Stimulated activated naive CD8-positive, alpha-beta T cell treated with anti-CD3 and anti-CD28 coated beads, Interleukin-15, Interleukin-2, amounts not matched to agents 100 U/mL and 50 U/mL, for 24 hours (primary cell): ENCODE results near the gene CPNE4.
A peak's percentile ranks its signal among the peaks of the same experiment; 100 is the strongest.
"Not testable (repeated sequence)": the region's sequence is repeated elsewhere in the genome, so short reads cannot be mapped to it uniquely, and the experiment has no call there.

Experiments used
- ATAC-seq: fragments of 150-1000 bp; cut with Tn5 transposase; one replicate; pipeline ENCODE4 v1.10.0; 2021
- DNase-seq: peaks from one replicate; pipeline ENCODE4 v3.0.0; 2021

Gene CPNE4

DNA sequence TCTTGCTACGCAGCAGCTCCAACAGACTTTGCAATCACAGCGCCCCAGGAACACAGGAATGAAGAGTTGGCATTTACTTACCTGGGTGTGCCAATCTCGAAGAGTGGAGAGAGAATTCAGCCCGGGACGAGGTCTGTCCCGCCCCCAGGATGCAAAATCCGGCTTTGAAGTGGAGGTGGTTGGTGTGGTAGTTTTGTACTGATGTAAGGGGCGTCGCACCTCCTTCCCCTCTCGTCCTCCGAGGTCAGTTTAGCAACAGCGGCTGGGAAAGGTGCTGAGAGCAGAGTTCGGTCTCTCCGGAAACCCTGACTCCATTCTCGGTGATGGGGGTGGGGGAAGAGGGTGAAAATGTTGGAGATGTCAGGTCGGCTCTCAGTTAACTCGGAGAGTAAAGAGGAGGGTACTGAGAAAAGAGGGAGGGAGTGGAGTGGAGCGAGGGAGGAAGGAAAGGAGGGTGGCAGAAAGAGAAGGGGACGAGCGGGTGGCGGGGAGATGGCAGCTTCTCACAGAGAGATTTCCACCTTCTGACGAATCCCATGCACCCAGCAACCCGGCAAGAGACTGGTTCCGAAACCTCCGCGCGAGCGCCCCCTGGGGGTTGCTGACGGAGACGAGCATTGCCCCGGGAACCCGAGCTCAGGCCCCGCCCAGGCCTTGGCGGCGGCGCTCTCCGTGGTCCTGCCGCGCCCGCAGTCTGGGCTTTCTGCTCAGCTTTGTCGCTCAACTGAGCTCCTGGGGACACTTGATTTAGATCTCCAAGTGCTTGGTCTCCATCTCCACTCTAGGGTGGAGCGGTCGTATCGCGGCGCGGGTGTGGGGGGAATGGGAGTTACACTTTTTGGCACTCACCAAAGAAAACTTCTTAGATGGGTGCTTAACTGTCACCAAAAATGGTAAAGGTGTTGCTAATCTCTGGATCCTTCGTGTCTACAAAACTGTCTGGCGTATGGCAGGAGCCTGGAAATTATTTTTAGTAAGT is at the start of gene CPNE4:
Gene CPNE4 (minus strand): TSS at position 529 of the 979 bp plus-strand sequence.
- DNase-seq, result peak; percentile 80
- peak; percentile 82 for ATAC-seq

- DNase-seq, result no peak
- no peak for ATAC-seq
These were observed 48.9 kb upstream of the CPNE4 start for GRCh38 chr3:132083583-132084279.

DNA sequence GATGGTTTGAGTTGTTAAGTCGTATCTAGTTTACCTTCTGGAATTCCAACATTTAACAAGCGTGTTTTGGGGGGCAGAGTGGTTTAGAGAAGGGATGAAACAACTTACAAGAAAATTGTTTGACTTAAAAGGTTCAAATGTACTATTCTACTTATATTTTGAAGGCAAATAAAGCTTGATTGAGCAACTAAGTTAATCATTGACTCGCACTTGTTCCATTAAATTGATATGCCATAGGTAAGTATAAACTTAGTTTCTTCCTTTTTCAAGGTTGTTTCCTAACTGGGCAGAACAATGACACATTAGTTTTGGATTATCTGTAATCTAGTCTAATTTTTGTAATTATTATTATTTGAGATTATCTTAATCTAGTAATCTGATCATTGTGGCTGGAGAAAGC is 48.3 kb upstream of the CPNE4 start:
- ATAC-seq (no peak), DNase-seq (no peak)

DNA sequence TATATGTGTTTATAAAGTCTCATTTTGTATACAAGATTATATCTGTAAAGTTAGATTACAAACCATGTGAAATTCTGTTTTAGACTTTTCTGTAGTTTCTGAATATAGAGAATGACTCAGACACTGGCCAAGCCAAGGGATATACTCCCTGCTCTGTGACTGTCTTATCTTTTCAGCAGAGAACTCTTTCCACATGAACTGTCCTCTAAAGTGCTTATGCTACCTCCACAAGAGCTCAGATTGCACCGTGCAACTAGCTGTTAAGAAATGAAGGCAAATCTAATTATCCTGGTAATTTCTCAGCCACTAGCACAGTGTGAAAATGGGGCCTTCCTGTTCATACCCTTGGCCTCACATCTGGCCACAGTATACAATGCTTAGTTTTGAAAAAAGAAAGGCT is 44.3 kb upstream of the CPNE4 start:
- ATAC-seq (no peak), DNase-seq (no peak)

DNA sequence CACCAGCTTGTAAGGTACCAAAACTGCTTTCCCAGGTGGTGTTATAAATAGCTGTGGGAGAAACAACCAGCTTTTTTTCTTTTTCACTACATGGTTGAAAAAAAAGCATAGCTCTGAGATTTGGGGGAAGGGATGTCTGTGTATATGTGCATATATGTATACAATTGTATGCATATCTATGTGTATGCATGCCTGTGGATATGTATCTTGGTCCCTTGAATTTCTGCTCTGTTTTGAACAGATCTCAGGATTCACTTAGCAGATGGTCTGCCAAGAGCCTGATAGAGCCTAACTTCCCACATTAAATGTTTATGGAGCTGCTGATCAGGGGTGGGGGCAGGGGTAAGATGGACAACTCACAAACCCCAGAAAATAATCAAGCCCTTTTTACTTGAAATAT is 39.0 kb upstream of the CPNE4 start:
- DNase-seq (no peak), ATAC-seq (no peak)

- no peak for DNase-seq
- ATAC-seq, result no peak
These were observed 36.2 kb upstream of the CPNE4 start for GRCh38 chr3:132071043-132071442.

- no peak for DNase-seq
- ATAC-seq, result no peak
These were observed 29.3 kb upstream of the CPNE4 start for GRCh38 chr3:132064114-132064513.

GRCh38 chr3:132062535-132062934 is 27.7 kb upstream of the CPNE4 start:
- DNase-seq (no peak), ATAC-seq (no peak)

DNA sequence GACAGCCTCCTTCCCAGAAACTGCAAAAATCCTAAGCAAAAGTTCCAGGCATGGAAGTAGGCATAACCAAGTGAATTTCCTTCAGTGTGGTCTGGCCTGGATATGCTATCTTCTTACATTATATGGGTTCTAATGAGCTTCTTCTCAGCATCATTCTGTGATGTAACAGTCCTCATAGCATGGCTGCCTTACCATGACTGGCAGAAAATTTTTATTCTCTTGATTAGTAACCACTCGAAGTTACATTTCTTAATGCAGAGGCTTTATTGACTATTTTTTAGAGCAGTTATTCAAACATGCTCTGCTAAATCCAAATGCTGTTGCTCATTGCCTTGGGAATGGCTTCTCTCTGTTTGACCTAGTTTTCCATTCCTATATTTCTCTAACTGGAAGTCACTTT is 21.1 kb upstream of the CPNE4 start:
- DNase-seq, result no peak
- ATAC-seq, result no peak

GRCh38 chr3:132047209-132047608 is 12.4 kb upstream of the CPNE4 start:
- ATAC-seq, result no peak
- no peak for DNase-seq

GRCh38 chr3:132044874-132045273 is 10.1 kb upstream of the CPNE4 start:
- not testable (repeated sequence) for ATAC-seq, DNase-seq

DNA sequence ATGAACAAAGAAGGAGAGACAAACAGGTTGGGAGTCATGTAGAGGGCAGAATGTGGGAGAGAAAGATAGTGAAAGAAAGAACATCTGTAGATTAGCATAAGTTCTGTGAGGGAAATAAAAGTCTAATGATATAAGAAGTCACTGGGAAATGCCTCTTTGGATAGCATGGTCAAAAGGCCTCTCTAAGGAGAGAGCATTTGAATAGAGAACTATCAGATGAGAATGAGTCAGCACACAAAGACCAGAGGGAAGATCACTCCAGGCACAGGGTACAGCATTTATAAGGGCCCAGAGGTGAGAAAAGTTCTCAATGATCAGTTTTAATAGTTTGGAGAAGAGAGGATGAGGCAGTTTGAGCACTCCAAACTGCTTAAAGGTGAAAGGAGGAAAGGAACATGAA is 7.9 kb upstream of the CPNE4 start:
- no peak for ATAC-seq
- no peak for DNase-seq

DNA sequence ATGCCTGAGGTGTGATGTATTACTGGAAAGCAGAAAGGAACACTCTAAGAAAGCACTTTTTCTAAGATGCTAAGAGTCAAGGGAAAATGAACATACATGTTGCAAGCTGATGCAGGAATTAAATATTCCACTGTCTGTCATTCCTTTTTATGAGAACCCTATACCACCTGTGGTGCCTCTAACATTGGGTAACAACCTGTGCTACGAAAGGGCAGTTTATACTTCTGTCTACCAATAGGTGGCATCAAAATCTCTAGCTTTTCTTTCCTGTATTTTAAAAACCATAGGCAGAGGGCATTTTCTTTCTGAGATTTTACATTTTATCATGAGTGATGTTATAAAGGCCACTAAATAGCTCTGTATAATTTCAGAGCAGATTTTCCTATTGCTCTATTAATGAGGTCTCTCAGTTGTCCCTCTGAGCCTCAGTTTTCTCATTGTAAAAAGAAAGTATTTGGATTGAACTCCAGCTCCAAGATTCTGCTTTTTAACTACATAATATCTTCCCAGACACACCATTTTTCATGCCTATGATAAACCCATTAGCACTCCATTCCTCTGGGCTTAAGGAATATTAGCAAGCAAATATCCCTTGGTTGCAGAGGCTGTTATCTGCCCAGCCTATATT is 3.5 kb upstream of the CPNE4 start:
- no peak for DNase-seq

GRCh38 chr3:132037581-132037980 is 2.8 kb upstream of the CPNE4 start:
- DNase-seq, result no peak
- ATAC-seq, result no peak

More for the DNA sequence above, 3.5 kb upstream of the CPNE4 start:
- ATAC-seq, result no peak

DNA sequence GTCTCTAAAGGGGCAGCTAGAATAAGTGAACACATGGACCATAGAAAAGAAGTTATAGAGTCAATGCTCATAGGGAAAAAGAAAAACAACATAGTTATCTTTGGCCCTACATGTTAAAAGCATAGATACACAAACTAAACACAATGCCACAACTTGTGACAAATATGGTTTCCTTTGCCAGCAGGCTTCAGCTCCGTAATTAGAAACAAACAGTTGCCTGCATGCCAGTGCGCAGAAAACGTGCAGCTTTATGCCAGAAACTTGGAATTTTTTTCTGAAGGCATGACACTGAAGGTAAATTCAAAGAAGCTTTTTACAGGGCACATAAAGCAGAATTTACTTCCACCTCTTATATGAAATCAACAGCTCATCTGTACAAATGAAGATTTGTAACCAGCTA is 2.2 kb upstream of the CPNE4 start:
- ATAC-seq (no peak), DNase-seq (no peak)

DNA sequence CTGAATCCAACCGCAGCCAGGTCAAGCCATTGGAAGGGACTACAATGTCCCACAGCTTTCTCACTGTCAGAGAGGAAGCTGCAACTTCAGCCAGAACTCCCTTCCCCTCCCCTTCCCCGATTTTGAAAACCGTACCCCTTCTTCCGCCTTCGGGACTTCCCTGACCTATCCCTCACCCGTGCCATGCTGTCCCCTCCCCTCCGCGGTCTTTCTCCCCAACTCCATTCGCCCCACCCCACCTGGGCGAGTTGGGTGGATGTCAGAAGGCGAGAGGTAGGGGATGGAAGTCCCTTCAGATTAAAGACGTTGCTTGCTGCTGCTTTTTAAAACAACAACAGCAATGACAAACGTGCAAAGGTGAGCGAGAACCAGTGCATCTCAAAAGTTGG is 723 bp downstream of the CPNE4 start:
- no peak for DNase-seq
- no peak for ATAC-seq

GRCh38 chr3:132033471-132033870 is 1.3 kb downstream of the CPNE4 start:
- ATAC-seq (no peak), DNase-seq (no peak)

GRCh38 chr3:132032959-132033358 is 1.9 kb downstream of the CPNE4 start:
- ATAC-seq, result no peak
- no peak for DNase-seq

DNA sequence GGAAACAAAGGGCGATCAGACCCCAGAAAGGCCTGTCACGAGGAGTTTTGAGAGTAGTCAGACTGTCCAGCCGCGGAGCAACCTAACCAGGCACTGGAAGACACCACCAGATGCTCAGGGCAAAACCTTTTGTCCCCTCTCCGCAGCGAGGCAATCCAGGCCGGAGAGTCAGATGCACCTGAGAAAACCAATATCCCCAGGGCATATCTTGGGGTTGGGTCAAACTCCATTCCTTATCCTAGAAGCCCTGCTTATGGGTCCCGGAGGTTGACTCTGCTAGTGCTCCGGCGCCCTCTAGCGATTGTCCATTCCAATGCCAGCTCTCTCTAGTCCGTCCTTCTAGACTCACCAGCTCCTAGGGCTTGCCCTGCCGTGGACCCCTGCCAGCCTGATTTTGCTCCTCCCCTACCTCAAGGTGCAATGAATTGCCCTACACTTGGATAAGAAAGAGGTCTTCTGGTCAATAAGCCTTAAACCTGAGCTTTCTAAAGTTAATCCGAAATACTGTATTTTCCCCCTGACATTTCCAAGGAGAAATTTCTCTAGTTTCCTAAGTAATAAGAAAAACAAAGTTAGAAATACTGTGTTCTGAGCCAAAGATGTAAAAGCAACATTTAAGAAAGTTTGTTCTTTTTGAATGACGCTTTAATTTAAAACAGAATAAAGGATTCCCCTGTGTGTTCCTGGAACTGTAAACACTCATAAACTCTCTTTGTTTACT is 5.5 kb downstream of the CPNE4 start:
- DNase-seq, result peak; percentile 75
- ATAC-seq, result peak; percentile 85

- ATAC-seq, result no peak
- no peak for DNase-seq
These were observed 11.9 kb downstream of the CPNE4 start for GRCh38 chr3:132022914-132023313.

- no peak for DNase-seq
- no peak for ATAC-seq
These were observed 14.8 kb downstream of the CPNE4 start for GRCh38 chr3:132020058-132020457.

GRCh38 chr3:132017137-132017536 is 17.7 kb downstream of the CPNE4 start:
- ATAC-seq (no peak), DNase-seq (no peak)
